ENCODE data around the gene DCPS.

DNA sequence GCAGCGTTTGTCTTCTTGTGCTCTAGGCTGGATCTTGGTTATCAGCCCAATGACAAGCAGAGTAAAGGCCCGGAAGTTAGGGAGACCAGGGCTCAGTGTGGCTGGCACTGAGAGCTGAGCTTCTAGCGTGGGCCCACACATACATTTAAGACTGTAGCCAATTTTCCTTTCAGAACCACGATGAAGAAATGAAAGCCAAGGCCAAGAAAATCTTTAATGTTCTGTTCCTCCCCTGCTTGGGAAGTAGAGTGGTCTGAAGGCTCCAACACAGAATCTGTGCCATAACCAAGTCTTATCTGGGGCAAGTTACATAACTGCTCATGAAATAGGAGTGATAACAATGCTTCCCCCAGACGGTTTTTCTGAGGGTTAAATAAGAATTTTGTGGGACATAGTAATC, 47.0 kb downstream of the DCPS start:
- TF ChIP-seq GATA2 (IDR thresholded peaks at IDR 0.05; ENCODE audit: low read depth, low read length): no peak
- TF ChIP-seq GATA3 (IDR thresholded peaks at IDR 0.05; ENCODE audit: low read depth, low read length): no peak
